NCI-H1930 (cell line): ENCODE results near the gene RABL3.
"Not testable (repeated sequence)": the region's sequence is repeated elsewhere in the genome, so short reads cannot be mapped to it uniquely, and the experiment has no call there.

Experiments
- DNase-seq, 2 experiments: peaks; one replicate each; lab custom pipeline; 2025; lab: John Stamatoyannopoulos, UW

The RABL3 gene

DNA sequence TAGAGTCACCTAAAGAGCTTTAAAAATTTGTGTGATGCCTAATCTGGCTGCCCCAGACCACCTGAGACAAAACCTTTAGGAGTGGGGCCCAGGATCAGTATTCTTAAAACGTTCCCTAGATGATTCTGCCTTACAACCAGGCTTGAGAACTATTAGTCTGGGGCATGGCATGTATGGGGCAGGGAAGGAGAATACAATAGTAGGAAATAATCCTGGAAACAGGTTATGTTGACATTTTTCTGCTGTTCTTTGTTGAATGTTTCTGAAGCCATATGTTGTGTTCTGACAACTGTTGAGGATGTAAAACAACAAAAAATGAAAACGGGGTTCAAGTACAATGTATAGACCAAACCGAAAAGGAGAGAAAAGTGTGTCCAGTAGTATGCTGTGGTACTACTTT is 3.1 kb upstream of the RABL3 start:
- no peak for DNase-seq

DNA sequence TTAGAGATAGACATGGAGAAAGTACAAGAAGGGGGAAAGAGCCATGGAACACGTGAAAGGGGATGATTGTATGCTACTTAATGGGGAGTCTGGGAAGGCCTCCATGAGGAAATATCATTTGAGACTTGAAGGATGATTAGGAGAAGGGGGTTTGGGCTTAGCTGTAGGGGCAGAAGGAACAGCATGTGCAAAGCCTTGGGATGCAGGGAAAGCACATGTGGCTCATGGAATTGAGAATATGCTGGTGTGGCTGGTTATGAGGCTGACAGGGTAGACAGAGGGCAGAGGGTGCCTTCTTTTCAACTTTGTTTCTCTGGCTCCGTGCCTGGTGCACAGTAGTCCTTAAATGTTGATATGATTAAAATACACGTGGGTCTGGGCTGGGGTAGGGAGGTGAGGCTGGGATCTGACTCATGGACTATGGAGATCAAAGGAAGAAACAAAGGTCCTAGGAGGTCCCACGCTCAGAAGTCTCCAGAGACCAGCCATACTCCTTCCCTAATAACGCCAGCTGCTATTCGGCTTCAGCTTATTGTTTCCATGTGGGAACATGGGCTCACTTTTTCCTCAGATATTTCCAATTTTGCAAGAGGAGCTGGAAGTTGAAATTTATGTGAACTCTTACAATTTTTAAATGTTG is 1.4 kb upstream of the RABL3 start:
- DNase-seq = no peak

DNA sequence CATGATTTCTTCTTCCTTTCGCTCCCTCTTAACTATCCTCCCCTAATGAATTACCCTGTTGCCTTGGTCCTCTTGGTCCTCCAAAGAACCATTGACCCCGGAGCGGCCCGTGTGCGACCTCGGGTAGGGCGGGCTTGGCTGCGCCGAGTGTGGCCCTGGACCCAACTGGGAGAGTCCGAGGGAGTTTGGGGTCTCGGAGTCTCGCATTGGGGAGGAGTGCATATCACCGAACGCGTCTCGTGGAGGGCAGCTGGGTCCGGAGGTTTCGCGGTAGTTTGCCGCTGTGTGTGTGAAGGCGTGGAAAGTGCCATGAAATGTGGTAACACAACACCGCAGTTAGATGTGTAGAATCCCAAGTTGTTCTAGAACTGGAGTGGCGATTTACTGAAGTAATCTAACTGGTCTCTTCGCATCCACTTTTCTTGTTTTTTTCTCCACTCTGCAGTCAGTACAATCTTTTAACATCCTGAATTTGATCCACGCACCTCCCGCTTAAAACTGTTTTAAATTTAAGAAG is 591 bp upstream of the RABL3 start:
- DNase-seq = no peak

DNA sequence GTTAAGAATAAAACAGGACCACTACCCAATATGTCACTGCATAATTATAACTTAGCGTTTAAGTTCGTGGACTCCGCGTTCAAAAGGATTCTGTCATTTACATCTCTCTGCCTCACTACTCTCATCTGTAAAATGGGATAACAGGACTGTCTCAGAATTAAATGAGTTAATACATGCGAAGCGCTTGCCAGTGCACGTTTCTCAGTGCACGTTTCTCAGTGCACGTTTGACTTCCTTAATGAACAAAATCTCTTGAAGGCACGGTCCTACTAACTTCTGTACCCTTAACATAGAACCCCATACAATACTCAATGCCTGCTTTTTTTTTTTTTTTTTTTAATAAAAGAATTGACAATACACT is 499 bp downstream of the RABL3 start:
- DNase-seq = no peak

DNA sequence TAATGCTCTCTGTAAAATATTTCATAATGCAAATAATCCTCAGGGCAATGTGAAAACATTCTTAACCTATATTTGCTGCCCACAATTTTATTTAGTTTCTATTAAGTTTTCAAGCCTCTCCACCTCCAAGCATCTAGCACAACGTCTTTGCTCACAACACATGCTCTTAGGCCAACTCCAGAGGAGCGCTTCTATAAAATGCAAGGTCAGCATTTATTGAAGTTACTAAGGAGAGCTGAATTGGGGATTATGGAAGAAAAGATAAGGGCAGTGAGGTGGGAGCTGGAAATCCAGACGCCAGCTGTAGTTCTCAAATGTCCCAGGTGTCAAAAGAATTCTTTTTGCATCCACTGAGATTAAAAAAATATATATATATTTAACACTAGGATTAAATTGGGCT is 996 bp downstream of the RABL3 start:
- DNase-seq = no peak

DNA sequence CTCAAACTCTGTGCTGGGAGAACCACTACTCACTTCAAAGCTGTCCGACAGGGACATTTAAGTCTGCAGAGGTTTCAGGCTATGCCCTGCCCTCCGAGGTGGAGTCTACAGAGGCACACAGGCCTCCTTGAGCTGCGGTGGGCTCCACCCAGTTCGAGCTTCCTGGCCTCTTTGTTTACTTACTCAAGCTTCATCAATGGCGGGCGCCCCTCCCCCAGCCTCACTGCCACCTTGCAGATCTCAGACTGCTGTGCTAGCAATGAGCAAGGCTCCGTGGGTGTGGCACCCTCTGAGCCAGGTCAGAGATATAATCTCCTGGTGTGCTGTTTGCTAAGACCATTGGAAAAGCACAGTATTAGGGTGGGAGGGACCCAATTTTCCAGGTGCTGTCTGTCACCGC is 4.3 kb downstream of the RABL3 start:
- DNase-seq = not testable (repeated sequence)

DNA sequence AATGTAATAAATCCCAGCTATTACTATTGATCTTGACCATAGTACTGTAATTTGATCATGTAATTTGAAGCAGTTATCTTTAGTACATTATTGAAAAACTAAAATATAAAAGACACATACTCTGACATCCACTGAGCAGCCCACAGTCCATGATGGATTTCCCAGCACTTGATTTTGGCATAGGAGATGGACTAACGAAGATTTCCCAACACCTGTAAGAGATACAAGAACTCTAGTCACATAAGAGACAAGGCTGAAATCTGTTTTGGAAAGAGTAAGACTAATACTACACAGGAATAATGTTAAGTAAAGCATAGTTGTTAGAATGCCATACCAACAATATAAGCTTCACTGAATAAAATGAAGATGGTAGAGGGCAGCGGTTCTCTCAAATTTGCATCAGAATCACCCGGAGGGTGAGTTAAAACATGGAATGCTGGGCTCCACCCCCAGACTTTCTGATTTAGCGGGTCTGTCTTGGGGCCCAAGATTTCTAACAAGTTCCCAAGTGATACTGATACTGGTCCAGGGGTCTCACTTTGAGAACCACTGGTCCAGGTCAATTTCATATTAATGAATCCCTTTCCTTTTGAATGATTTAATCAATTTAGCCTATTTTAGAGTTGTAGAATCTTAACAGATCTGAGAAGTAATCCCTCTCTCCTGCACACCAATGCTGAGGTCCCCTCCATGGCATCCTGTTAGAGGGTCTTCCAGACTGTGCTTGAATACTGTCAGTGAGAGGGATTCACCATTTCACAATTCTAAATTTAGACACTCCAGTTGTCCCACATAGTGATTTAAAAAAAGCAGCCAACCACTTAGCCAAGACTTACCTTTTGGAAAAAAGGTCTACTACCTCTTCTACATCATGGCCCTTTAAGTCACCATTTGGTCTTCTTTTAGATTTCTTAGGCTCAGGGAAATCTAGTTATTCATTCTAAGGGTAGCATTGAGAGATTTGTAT is 11.5 kb downstream of the RABL3 start:
- no peak for DNase-seq

DNA sequence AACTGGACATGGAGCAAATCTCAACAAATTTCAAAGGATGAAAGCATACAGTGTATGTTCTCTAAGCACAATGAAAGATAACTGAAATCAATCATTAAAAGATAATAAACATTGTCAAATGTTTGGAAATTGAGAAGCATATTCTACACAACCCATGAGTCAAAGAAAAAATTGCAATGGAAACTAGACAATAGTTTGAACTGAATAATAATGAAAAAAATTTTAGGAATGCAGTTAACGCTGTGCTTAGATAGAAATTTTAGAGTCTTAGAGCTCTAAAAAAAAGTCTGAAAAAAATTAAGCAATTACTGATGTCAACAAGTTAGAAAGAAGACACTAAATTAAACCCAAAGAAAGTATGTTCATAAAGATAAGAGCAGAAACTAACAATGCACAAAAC is 15.5 kb downstream of the RABL3 start:
- no peak for DNase-seq

DNA sequence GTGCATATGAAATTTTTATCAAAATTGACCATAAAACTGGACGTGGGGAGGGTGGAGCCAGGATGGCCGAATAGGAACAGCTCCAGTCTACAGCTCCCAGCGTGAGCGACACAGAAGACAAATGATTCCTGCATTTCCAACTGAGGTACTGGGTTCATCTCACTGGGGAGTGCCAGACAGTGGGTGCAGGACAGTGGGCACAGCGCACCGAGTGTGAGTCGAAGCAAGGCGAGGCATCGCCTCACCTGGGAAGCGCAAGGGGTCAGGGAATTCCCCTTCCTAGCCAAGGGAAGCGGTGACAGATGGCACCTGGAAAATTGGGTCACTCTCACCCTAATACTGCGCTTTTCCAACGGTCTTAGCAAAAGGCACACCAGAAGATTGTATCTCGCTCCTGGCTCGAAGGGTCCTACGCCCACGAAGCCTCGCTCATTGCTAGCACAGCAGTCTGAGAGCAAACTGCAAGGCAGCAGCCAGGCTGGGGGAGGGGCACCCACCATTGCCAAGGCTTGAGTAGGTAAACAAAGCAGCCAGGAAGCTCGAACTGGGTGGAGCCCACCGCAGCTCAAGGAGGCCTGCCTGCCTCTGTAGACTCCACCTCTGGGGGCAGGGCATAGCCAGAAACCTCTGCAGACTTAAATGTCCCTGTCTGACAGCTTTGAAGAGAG is 23.0 kb downstream of the RABL3 start:
- not testable (repeated sequence) for DNase-seq

DNA sequence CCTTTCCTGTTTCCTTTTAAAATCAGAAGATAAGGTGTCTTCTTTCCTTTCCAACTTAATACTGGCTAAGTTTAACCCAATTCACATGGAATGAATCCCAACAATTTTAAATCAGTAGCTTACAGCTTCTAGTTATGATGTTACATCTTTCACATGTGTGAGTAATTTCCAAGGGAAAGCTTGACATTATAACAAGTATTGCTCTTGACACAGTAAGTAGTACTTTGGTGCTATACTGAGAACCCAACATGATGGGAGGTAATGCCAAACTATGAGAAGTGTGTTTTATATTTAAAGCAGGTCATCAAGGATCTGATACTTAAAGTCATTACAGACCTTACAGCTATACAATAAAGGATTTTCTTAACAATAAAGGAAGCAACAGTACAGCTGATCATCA is 29.1 kb downstream of the RABL3 start:
- no peak for DNase-seq

DNA sequence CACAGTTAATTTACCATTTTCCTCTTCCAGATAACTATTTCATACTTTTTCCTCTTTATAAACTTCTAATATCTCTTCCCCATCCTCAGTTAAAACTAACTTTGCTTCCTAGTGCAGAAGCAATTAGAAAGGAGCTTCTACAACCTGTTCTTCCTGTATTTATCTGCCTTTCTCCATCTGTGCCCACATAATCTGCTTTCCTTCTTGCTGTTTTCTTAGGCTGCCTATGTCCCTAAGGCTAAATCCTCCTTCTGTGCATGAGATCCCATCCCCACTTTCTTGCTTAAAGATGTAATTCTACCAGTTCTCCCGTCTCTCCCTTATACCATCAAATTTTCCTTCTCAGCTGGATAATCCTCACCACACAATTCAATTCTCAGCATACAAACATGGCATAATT is 31.9 kb downstream of the RABL3 start:
- DNase-seq = no peak

DNA sequence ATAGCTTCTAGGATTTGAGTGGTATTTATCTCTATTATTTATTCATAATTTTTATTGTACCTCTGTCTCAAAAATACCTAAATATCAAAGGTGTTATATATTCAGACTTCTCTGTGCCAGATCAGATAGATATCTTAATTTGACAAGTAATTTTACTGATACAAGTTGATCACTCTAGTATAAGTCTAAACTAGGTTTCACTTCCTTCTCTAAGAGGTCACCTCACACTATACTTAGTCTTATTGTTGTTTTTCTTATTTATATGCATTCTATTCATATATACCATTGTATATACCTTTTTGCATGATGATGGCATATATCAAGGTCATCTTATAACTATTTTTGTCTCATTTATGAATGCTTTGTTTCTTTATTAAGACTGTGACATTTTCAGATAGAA is 33.9 kb downstream of the RABL3 start:
- DNase-seq = no peak

DNA sequence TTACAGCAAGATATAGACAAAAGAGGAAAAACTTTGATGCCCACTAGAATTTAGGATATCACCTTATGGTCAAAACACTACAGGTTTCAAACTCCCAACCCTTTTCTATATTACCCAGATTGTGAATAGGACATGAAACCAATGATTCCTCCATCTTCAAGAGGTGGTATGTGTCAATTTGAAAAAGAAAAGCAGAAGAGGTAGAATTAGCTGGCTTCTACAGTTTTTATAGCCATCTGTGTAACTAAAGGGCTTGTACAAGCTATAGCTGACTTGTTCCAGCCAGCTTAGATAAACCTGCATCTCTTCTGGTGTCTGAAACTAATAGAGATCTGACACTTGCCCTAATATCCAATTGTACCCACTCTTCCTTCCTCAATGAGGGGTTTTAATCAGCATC is 35.4 kb downstream of the RABL3 start:
- DNase-seq = no peak

DNA sequence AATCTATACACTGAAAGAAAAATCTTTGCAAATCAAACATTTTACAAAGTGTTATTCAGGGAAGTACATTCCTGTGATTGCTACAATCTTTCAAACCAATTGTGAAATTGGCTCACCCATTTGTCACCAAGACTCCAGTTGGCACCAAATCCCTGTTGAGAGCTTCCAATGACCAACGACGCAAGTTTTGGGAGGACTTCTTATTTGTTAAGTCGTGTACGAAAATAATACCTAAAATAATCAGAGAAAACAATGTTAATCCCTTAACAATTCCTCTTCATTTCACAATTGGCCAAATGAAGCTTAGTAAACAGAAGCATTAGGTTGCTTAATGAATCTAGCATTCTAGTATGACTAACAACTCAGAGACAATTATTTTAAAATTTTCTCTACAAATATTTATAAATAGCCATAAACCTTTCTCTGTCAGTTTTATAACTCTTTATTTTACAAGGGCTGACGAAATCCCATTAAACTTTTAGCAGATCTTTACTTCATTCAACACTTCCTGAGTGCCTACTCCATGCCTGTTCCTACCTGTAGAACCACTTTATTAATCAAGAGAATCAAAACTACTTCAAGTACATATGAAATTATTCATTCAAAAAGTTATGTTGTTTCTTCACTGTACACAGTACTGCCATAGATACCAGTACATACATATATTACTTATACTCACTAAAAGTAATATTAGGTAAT is 36.3 kb downstream of the RABL3 start:
- DNase-seq = no peak

DNA sequence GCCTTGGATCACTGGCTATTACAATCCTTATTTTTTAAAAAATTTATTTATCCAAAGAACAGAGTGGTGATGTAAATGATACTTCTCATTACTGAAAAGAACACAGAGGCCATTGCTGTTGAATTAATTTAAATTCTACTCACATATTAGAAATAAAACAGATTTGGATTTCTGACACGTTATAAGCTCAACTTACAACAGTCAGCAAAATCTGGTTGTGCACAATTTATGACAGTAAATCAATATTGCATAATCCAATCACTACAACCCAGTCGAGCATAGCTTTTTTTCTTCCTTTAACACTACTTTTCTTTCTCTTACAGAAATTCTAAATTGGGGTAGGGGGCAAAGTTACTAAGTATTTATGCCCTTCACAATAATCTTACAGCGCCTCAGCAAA is 43.0 kb downstream of the RABL3 start:
- no peak for DNase-seq

DNA sequence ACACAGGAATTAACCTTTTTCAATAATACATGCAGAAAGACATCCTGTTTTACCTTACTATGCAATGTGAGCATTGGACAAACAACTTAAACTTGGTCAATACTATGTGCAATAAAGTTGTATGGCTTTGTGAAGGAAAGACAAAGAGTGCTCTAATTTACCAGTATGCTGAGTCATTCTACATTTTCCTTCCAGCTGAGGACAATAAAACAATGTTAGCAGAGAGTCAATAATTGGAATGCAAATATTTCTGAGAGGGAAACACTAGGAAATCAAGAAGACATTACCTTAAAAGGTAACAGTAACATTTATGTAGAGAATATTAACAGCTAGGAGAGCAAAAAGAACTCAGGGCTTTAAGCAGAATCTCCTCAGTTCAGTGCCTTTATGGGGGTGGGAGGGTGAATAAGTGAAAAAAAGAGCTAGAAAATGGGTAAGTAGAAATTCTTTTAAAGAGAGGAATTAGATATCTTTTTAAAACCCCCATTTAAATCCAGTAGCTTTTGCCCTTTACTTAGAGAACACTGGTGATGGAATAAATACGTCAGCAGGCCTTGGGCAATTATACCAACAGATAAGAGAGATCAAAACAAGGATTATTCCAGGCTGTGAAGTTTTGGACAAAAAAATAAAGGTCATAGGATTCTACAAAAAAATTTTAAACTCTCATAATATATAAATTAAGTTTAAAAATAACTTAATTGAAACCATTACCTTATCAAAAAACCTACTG is 48.7 kb downstream of the RABL3 start:
- peak in 1 of 2 experiments; percentile 78 for DNase-seq

DNA sequence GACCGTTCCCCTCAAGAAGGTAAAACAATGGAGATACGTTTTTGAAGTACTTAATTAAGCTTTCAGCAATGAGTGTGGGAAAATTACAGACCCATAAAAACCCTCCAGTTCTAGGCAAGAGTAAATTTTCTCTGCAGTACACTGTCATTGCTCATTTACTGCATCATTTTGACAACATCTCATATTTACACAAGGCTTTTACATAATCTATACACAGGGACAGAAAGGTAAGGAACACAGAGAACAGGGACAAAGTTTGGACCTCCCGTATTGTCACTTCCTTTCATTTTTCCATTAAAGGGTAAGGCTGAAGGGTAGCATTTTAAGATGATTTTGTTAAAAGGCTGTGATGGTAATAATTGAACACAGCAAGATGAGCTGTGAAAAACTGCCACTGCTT is 52.9 kb downstream of the RABL3 start:
- DNase-seq = peak in 1 of 2 experiments; percentile 39

DNA sequence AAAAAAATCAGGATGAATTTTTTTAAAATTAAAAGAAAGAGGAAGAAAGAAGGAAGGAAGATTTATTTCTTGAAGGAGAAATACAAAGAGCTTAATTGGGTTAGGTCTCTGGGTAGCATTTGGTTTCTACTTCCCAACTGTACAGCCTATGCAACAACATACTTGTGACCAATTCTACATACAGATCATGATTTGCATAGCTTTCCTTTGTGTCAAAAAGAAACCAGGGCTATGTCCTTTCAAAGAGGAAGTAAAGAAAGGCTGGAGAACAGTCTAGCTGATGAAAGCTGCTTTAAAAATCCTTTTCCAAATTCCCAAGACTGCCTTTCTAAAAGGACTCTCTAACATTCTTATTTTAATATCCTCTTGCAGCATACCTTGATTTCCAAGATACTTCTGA is 54.2 kb downstream of the RABL3 start:
- DNase-seq = no peak

DNA sequence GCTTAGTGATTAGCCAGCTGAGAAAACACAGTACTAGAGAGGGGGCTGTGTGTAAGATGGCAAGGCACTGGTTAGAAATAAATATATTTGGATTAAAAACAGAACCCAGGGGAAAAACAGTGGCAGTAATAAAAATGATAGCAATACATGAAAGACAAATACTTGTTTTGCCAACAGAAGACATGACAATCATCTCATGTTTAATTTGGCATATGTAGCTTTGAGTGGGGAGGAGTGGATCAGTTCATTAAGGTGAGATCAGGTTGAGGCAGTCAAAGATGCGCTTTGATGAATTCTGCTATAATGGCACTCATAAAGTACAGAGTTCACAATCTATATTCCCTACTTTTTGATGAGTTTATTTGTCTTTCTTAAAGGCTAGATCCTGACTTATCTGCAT is 56.9 kb downstream of the RABL3 start:
- DNase-seq = no peak

DNA sequence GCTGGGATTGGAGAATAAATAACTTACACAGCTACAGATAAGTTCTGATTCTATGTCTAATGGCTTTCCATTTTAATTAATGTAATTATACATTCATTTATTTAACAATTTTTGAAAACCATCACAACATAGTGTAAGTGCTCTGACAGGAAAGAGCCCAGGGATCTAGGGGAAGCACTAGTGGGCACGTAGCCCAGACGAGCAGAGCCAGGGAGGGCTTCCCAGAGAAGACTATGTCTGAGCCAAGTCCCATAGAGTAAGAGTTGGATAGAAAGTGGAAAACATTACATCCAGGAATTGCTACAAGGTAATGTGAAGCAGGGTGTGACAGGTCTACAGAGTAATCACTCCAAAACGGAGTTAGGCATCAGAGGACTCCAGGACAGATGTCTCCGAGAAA is 57.4 kb downstream of the RABL3 start:
- DNase-seq = no peak

DNA sequence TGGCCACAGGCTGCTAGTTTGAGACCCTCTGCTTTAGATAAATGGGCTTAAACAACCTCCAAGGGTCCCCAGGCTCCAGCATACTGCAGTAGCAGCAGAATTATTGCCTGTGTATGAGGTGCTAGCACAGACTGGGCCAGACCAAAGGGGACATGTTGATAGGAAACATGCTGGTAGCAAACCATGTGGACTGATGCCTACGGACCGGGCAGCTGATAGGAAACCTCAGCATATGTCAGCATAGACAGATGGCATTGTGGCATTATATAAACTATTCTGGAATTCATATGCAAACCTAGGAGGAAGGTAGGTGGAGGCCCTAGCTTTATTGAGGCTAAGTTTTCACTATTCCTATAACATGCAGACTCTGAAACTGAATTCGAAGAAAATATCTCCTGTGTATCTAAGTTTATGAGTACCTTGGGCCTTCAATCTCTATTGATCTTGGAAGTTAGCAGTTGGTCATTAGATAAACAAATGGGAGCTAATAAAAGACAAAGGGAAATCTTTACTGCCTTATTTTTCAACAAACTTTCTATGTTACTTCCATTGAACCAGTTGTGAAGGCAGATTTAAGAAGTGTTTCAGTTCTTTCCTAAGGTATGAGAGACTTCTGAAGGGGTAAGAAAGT is 58.5 kb downstream of the RABL3 start:
- DNase-seq = no peak
